Measurements from ENCODE around the gene DNAJC2. TPM values are rescaled to one million over a fixed set of nuclear protein-coding genes. Genes with fewer than 3 reads are reported as not detected.

The DNAJC2 gene
- polyA plus RNA-seq, 4 donors = 22.2 to 36.3 (median 31.2) TPM

GRCh38 chr7:103381280-103382031 is 36.9 kb upstream of the DNAJC2 start:
- no peak overlapping the region for H3K27ac ChIP-seq (ENCODE audit: low read depth in 1 of 3, low read length in 2 of 3)

GRCh38 chr7:103380395-103381191 is 36.0 kb upstream of the DNAJC2 start:
- H3K27ac ChIP-seq (ENCODE audit: low read depth in 1 of 3, low read length in 2 of 3) = no peak overlapping the region
- no peak overlapping the region for H3K4me3 ChIP-seq (ENCODE audit: low read depth in 1 of 3, low read length in 3 of 3)
- FAIRE-seq (no peak), DNase-seq (peak; percentile 30 to 68)
- H3K27me3 ChIP-seq (ENCODE audit: control insufficient read depth in 3 of 3, insufficient read depth in 3 of 3, low read length in 3 of 3) = no peaks in the 10 kb centered on the region
- H3K36me3 ChIP-seq (ENCODE audit: control insufficient read depth in 3 of 3, insufficient read depth in 2 of 3, low read depth in 1 of 3, low read length in 3 of 3) = no peaks in the 10 kb centered on the region
- no peaks in the 10 kb centered on the region for H3K4me1 ChIP-seq (ENCODE audit: control insufficient read depth in 3 of 3, insufficient read depth in 2 of 3, low read depth in 1 of 3, low read length in 2 of 3)
- no peaks in the 10 kb centered on the region for H3K9me3 ChIP-seq (ENCODE audit: control insufficient read depth in 2 of 2, insufficient read depth in 1 of 2, low read depth in 1 of 2, low read length in 1 of 2)
- WGBS, 3 donors = 50 to 73% (median 67%) methylated on average over 5 of the region's 5 CpGs

More at GRCh38 chr7:103381280-103382031, 36.9 kb upstream of the DNAJC2 start:
- H3K27me3 ChIP-seq (ENCODE audit: control insufficient read depth in 3 of 3, insufficient read depth in 3 of 3, low read length in 3 of 3) = no peaks in the 10 kb centered on the region
- DNase-seq = no peak
- H3K36me3 ChIP-seq (ENCODE audit: control insufficient read depth in 3 of 3, insufficient read depth in 2 of 3, low read depth in 1 of 3, low read length in 3 of 3) = no peaks in the 10 kb centered on the region
- FAIRE-seq = no peak
- no peak overlapping the region for H3K4me3 ChIP-seq (ENCODE audit: low read depth in 1 of 3, low read length in 3 of 3)
- 89 to 92% (median 91%) methylated on average over 4 of the region's 4 CpGs for WGBS, 3 donors
- no peaks in the 10 kb centered on the region for H3K9me3 ChIP-seq (ENCODE audit: control insufficient read depth in 2 of 2, insufficient read depth in 1 of 2, low read depth in 1 of 2, low read length in 1 of 2)
- no peaks in the 10 kb centered on the region for H3K4me1 ChIP-seq (ENCODE audit: control insufficient read depth in 3 of 3, insufficient read depth in 2 of 3, low read depth in 1 of 3, low read length in 2 of 3)

GRCh38 chr7:103379270-103379975 is 34.9 kb upstream of the DNAJC2 start:
- H3K27ac ChIP-seq (ENCODE audit: low read depth in 1 of 3, low read length in 2 of 3) = no peak overlapping the region
- no peaks in the 10 kb centered on the region for H3K9me3 ChIP-seq (ENCODE audit: control insufficient read depth in 2 of 2, insufficient read depth in 1 of 2, low read depth in 1 of 2, low read length in 1 of 2)
- DNase-seq (no peak), FAIRE-seq (no peak)
- H3K27me3 ChIP-seq (ENCODE audit: control insufficient read depth in 3 of 3, insufficient read depth in 3 of 3, low read length in 3 of 3) = no peaks in the 10 kb centered on the region
- no peaks in the 10 kb centered on the region for H3K36me3 ChIP-seq (ENCODE audit: control insufficient read depth in 3 of 3, insufficient read depth in 2 of 3, low read depth in 1 of 3, low read length in 3 of 3)
- no peak overlapping the region for H3K4me3 ChIP-seq (ENCODE audit: low read depth in 1 of 3, low read length in 3 of 3)
- 68 to 75% (median 73%) methylated on average over 3 of the region's 3 CpGs for WGBS, 3 donors
- no peaks in the 10 kb centered on the region for H3K4me1 ChIP-seq (ENCODE audit: control insufficient read depth in 3 of 3, insufficient read depth in 2 of 3, low read depth in 1 of 3, low read length in 2 of 3)

GRCh38 chr7:103373866-103374643 is 29.5 kb upstream of the DNAJC2 start:
- Histone ChIP-seq H3K27ac (ENCODE audit: low read depth in 1 of 3, low read length in 2 of 3) (no peak overlapping the region), H3K9me3 (ENCODE audit: control insufficient read depth in 2 of 2, insufficient read depth in 1 of 2, low read depth in 1 of 2, low read length in 1 of 2) (no peaks in the 10 kb centered on the region), H3K36me3 (ENCODE audit: control insufficient read depth in 3 of 3, insufficient read depth in 2 of 3, low read depth in 1 of 3, low read length in 3 of 3) (no peaks in the 10 kb centered on the region), H3K4me1 (ENCODE audit: control insufficient read depth in 3 of 3, insufficient read depth in 2 of 3, low read depth in 1 of 3, low read length in 2 of 3) (no peaks in the 10 kb centered on the region), H3K27me3 (ENCODE audit: control insufficient read depth in 3 of 3, insufficient read depth in 3 of 3, low read length in 3 of 3) (no peaks in the 10 kb centered on the region), H3K4me3 (ENCODE audit: low read depth in 1 of 3, low read length in 3 of 3) (no peak overlapping the region)
- no peak for DNase-seq
- FAIRE-seq = no peak
- WGBS, 3 donors = 51 to 59% (median 57%) methylated on average over 6 of the region's 6 CpGs

GRCh38 chr7:103369432-103369831 is 24.9 kb upstream of the DNAJC2 start:
- whole genome bisulfite sequencing, 3 donors = 95 to 97% (median 95%) methylated on average over 5 of the region's 5 CpGs
- Histone ChIP-seq H3K27me3 (ENCODE audit: control insufficient read depth in 3 of 3, insufficient read depth in 3 of 3, low read length in 3 of 3) (no peaks in the 10 kb centered on the region), H3K4me3 (ENCODE audit: low read depth in 1 of 3, low read length in 3 of 3) (no peak overlapping the region), H3K9me3 (ENCODE audit: control insufficient read depth in 2 of 2, insufficient read depth in 1 of 2, low read depth in 1 of 2, low read length in 1 of 2) (no peaks in the 10 kb centered on the region), H3K27ac (ENCODE audit: low read depth in 1 of 3, low read length in 2 of 3) (no peak overlapping the region), H3K4me1 (ENCODE audit: control insufficient read depth in 3 of 3, insufficient read depth in 2 of 3, low read depth in 1 of 3, low read length in 2 of 3) (no peaks in the 10 kb centered on the region), H3K36me3 (ENCODE audit: control insufficient read depth in 3 of 3, insufficient read depth in 2 of 3, low read depth in 1 of 3, low read length in 3 of 3) (peaks cover 14 to 21% (median 16%) of the 10 kb centered on the region in 3 donors)
- DNase-seq (no peak), FAIRE-seq (no peak)

- WGBS, 3 donors = 41 to 55% (median 52%) methylated on average over 1 of the region's 1 CpG
- H3K4me3 ChIP-seq (ENCODE audit: low read depth in 1 of 3, low read length in 3 of 3) = no peak overlapping the region
- FAIRE-seq = no peak
Observed at GRCh38 chr7:103349805-103350204, 5.2 kb upstream of the DNAJC2 start.

GRCh38 chr7:103348959-103349358 is 4.4 kb upstream of the DNAJC2 start:
- WGBS, 3 donors = 15 to 40% (median 24%) methylated on average over 2 of the region's 2 CpGs
- no peak overlapping the region for H3K27ac ChIP-seq (ENCODE audit: low read depth in 1 of 3, low read length in 2 of 3)
- DNase-seq (no peak), FAIRE-seq (no peak)
- H3K27me3 ChIP-seq (ENCODE audit: control insufficient read depth in 3 of 3, insufficient read depth in 3 of 3, low read length in 3 of 3) = no peaks in the 10 kb centered on the region
- H3K9me3 ChIP-seq (ENCODE audit: control insufficient read depth in 2 of 2, insufficient read depth in 1 of 2, low read depth in 1 of 2, low read length in 1 of 2) = no peaks in the 10 kb centered on the region
- peak overlapping the region in 2 of 3 donors; percentile 80 to 87 for H3K4me3 ChIP-seq (ENCODE audit: low read depth in 1 of 3, low read length in 3 of 3)
- H3K4me1 ChIP-seq (ENCODE audit: control insufficient read depth in 3 of 3, insufficient read depth in 2 of 3, low read depth in 1 of 3, low read length in 2 of 3) = peaks cover 0 to 4% (median 2%) of the 10 kb centered on the region in 3 donors
- peaks cover 3 to 9% (median 4%) of the 10 kb centered on the region in 3 donors for H3K36me3 ChIP-seq (ENCODE audit: control insufficient read depth in 3 of 3, insufficient read depth in 2 of 3, low read depth in 1 of 3, low read length in 3 of 3)

More at GRCh38 chr7:103349805-103350204, 5.2 kb upstream of the DNAJC2 start:
- Histone ChIP-seq H3K27me3 (ENCODE audit: control insufficient read depth in 3 of 3, insufficient read depth in 3 of 3, low read length in 3 of 3) (no peaks in the 10 kb centered on the region), H3K27ac (ENCODE audit: low read depth in 1 of 3, low read length in 2 of 3) (no peak overlapping the region), H3K9me3 (ENCODE audit: control insufficient read depth in 2 of 2, insufficient read depth in 1 of 2, low read depth in 1 of 2, low read length in 1 of 2) (no peaks in the 10 kb centered on the region), H3K4me1 (ENCODE audit: control insufficient read depth in 3 of 3, insufficient read depth in 2 of 3, low read depth in 1 of 3, low read length in 2 of 3) (peaks cover 0 to 4% (median 2%) of the 10 kb centered on the region in 3 donors), H3K36me3 (ENCODE audit: control insufficient read depth in 3 of 3, insufficient read depth in 2 of 3, low read depth in 1 of 3, low read length in 3 of 3) (peaks cover 3 to 12% (median 4%) of the 10 kb centered on the region in 3 donors)
- DNase-seq = no peak
